ENCODE data around the gene TEX30. TPM values are rescaled to one million over a fixed set of nuclear protein-coding genes. Genes with fewer than 3 reads are reported as not detected.

TEX30 gene
- total RNA-seq, 1 donor from 2014 or later, result 10.1 TPM

GRCh38 chr13:102774214-102774568, 605 bp upstream of the TEX30 start:
- Histone ChIP-seq H3K27ac (peak overlapping the region; percentile 75), H3K9me3 (no peaks in the 10 kb centered on the region), H3K4me1 (peaks cover 16% of the 10 kb centered on the region), H3K27me3 (no peaks in the 10 kb centered on the region), H3K36me3 (no peaks in the 10 kb centered on the region), H3K4me3 (peak overlapping the region; percentile 76 to 82)
- DNase-seq (ENCODE audit: extremely low spot score in 2 of 2), result no peak
- intact Hi-C loops (cut with DNase I), result no loop called here
- TF ChIP-seq CTCF (IDR thresholded peaks at IDR 0.05) (no peak), POLR2A (IDR thresholded peaks at IDR 0.05) (no peak), POLR2AphosphoS5 (IDR thresholded peaks at IDR 0.05; ENCODE audit: insufficient read depth in 1 of 2, low read depth in 1 of 2) (no peak)

- TF ChIP-seq CTCF (IDR thresholded peaks at IDR 0.05), result no peak
- TF ChIP-seq POLR2AphosphoS5 (IDR thresholded peaks at IDR 0.05; ENCODE audit: insufficient read depth in 1 of 2, low read depth in 1 of 2), result no peak
- TF ChIP-seq POLR2A (IDR thresholded peaks at IDR 0.05), result no peak
- no peaks in the 10 kb centered on the region for H3K9me3 ChIP-seq
- intact Hi-C loops (cut with DNase I), result no loop called here
- DNase-seq (ENCODE audit: extremely low spot score in 2 of 2), result no peak
- no peak overlapping the region for H3K4me3 ChIP-seq
- peaks cover 16% of the 10 kb centered on the region for H3K4me1 ChIP-seq
- H3K27me3 ChIP-seq, result no peaks in the 10 kb centered on the region
- no peak overlapping the region for H3K27ac ChIP-seq
- H3K36me3 ChIP-seq, result no peaks in the 10 kb centered on the region
Measured at GRCh38 chr13:102772042-102772425, 1.6 kb downstream of the TEX30 start.

- intact Hi-C loops (cut with DNase I), result no loop called here
- no peaks in the 10 kb centered on the region for H3K9me3 ChIP-seq
- H3K27ac ChIP-seq, result no peak overlapping the region
- peaks cover 16% of the 10 kb centered on the region for H3K4me1 ChIP-seq
- H3K36me3 ChIP-seq, result no peaks in the 10 kb centered on the region
- no peaks in the 10 kb centered on the region for H3K27me3 ChIP-seq
- H3K4me3 ChIP-seq, result no peak overlapping the region
- DNase-seq (ENCODE audit: extremely low spot score in 2 of 2), result no peak
- no peak for TF ChIP-seq CTCF (IDR thresholded peaks at IDR 0.05)
- TF ChIP-seq POLR2A (IDR thresholded peaks at IDR 0.05), result no peak
- TF ChIP-seq POLR2AphosphoS5 (IDR thresholded peaks at IDR 0.05; ENCODE audit: insufficient read depth in 1 of 2, low read depth in 1 of 2), result no peak
Measured at GRCh38 chr13:102771298-102772041, 2.1 kb downstream of the TEX30 start.

- TF ChIP-seq POLR2AphosphoS5 (IDR thresholded peaks at IDR 0.05; ENCODE audit: insufficient read depth in 1 of 2, low read depth in 1 of 2) (no peak), CTCF (IDR thresholded peaks at IDR 0.05) (no peak), POLR2A (IDR thresholded peaks at IDR 0.05) (no peak)
- Histone ChIP-seq H3K27me3 (no peaks in the 10 kb centered on the region), H3K4me1 (peaks cover 16% of the 10 kb centered on the region), H3K9me3 (no peaks in the 10 kb centered on the region), H3K4me3 (no peak overlapping the region), H3K36me3 (peaks cover 0 to 6% of the 10 kb centered on the region in 2 donors), H3K27ac (no peak overlapping the region)
- no peak for DNase-seq (ENCODE audit: extremely low spot score in 2 of 2)
- intact Hi-C loops (cut with DNase I), result no loop called here
Measured at GRCh38 chr13:102770435-102770834, 3.2 kb downstream of the TEX30 start.

- intact Hi-C loops (cut with DNase I), result no loop called here
- TF ChIP-seq POLR2AphosphoS5 (IDR thresholded peaks at IDR 0.05; ENCODE audit: insufficient read depth in 1 of 2, low read depth in 1 of 2) (no peak), CTCF (IDR thresholded peaks at IDR 0.05) (no peak), POLR2A (IDR thresholded peaks at IDR 0.05) (no peak)
- no peaks in the 10 kb centered on the region for H3K27me3 ChIP-seq
- no peak for DNase-seq (ENCODE audit: extremely low spot score in 2 of 2)
- no peak overlapping the region for H3K4me3 ChIP-seq
- H3K36me3 ChIP-seq, result peaks cover 0 to 6% of the 10 kb centered on the region in 2 donors
- no peak overlapping the region for H3K27ac ChIP-seq
- peaks cover 16% of the 10 kb centered on the region for H3K4me1 ChIP-seq
- no peaks in the 10 kb centered on the region for H3K9me3 ChIP-seq
Measured at GRCh38 chr13:102769679-102770078, 3.9 kb downstream of the TEX30 start.

Measured in vagina (tissue), 2 donors.